GM06990 (cell line): ENCODE data around the gene ABCA9.

Source experiments
- DNase-seq: peaks from one replicate; pipeline ENCODE4 v3.0.0-alpha.2; 2011; ENCODE audit not compliant: insufficient read length; ENCODE audit errors: extremely low read depth
- H3K27me3 ChIP-seq: replicated peaks from 2 replicates; pipeline ENCODE4 v1.6.0; 2011; ENCODE audit warnings: low read length; ENCODE audit not compliant: control insufficient read depth, insufficient read depth
- H3K36me3 ChIP-seq: 2 replicates; pipeline ENCODE4 v1.5.1; 2011; ENCODE audit warnings: low read length; ENCODE audit not compliant: control insufficient read depth, insufficient read depth
- H3K4me3 ChIP-seq: replicated peaks from 2 replicates; pipeline ENCODE4 v1.5.1; 2011; ENCODE audit warnings: low read depth, mild to moderate bottlenecking, control low read depth, low read length
- TF ChIP-seq, protein P1 (sequence below): IDR thresholded peaks from 2 replicates; pipeline ENCODE4 v1.5.1; 2011; ENCODE audit warnings: low read length, control low read depth, mild to moderate bottlenecking, inconsistent platforms; ENCODE audit not compliant: insufficient read depth, poor library complexity, severe bottlenecking

The ABCA9 gene

DNA sequence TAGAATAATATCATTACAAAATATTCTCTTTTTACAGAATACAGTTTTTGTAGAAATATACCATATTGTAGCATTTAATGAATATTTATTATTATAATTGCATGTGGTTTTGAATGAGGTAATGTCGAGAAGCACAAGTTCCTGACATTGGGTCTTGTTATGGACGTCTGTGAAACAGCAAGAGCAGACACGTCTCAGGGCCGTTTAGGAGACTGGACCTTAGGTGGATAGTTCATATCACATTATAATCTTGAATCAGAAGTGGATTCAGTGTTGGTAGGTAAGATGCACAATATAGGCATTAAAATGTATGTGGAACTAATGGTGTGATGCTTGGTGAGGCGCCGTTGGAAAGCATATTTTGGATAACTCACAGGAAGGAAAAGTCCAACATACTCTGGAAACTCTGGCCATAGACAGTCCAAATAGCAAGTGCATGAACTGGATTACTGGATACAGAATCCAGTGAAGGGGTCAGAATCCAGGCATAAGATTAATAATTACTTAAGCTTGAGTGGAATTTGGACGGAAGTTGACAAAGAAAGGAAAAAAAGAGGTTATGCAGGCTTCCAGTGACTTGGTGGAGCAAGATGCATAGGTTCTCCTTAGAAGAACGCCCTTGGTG lies 122.7 kb downstream of the ABCA9 start:
- TF ChIP-seq, protein P1, sequence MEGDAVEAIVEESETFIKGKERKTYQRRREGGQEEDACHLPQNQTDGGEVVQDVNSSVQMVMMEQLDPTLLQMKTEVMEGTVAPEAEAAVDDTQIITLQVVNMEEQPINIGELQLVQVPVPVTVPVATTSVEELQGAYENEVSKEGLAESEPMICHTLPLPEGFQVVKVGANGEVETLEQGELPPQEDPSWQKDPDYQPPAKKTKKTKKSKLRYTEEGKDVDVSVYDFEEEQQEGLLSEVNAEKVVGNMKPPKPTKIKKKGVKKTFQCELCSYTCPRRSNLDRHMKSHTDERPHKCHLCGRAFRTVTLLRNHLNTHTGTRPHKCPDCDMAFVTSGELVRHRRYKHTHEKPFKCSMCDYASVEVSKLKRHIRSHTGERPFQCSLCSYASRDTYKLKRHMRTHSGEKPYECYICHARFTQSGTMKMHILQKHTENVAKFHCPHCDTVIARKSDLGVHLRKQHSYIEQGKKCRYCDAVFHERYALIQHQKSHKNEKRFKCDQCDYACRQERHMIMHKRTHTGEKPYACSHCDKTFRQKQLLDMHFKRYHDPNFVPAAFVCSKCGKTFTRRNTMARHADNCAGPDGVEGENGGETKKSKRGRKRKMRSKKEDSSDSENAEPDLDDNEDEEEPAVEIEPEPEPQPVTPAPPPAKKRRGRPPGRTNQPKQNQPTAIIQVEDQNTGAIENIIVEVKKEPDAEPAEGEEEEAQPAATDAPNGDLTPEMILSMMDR, result no peak
- Histone ChIP-seq H3K27me3 (no peaks in the 10 kb centered on the region), H3K36me3 (no peaks in the 10 kb centered on the region), H3K4me3 (no peak overlapping the region)
- no peak for DNase-seq

DNA sequence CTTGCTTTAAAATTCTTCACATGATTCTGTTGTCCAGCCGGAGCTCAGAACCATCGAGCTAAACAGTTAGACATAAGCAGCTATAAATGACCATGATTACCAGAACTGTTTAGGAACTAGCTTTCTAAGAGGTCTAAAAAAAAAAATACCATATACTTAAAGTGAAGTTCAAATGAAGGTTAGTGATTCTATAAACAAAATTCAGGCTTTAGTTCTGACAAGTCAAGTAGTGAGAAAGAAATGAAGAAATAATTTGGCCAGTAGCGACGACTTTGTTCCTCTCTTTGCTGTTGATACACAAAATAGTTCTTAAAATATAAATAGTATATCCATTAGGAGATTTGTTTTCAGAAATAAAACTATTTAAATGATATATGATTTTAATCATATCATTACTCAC lies 133.2 kb downstream of the ABCA9 start:
- TF ChIP-seq, protein P1, result no peak
- DNase-seq, result no peak
- Histone ChIP-seq H3K27me3 (no peaks in the 10 kb centered on the region), H3K36me3 (no peaks in the 10 kb centered on the region), H3K4me3 (no peak overlapping the region)

DNA sequence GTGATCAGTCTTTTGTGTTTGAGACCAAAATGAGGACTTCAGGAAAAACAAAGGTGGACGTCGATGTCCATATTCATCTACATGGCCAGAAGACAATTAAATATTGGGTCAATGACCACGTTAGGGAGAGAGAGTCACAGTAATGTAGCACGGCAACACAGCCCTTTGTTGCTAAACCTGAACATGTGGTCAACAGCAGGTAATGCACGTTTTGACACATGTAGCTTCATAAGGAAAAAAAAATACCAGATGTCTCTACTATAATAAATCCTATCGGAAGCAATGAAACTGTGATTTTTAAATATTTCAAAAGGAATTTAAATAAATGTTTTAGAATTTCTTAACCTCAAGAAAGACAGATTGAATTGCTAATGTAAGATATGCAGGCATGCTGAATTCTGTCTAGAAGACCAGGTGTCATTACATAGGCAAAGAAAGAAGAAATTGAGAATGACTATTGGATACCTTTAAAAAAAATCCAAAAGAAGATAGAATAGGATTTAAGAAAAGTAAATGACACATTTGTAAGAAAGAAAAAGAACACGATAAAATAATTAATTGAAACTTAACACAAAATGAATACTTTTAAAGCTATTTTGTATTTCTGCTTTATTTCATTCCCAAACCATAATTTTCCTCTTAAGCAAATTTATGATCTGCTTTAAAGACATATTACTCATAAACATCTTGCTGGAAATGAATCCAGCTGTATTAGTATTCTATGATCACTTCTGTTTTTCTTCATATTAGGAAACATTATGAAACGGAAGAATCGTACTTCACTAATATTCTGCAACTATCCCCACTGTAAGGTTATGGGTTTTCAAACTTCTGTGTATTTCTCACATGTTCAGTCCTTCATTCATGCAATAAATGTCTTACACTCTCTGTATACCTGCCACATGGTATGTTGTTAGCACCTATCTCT lies 135.7 kb downstream of the ABCA9 start:
- TF ChIP-seq, protein P1, result no peak
- Histone ChIP-seq H3K4me3 (no peak overlapping the region), H3K36me3 (no peaks in the 10 kb centered on the region), H3K27me3 (no peaks in the 10 kb centered on the region)
- no peak for DNase-seq
